Progenitor cell of endocrine pancreas (in vitro differentiated cells): ENCODE results near the gene MAP3K4. TPM values are rescaled to one million over a fixed set of nuclear protein-coding genes. Genes with fewer than 3 reads are reported as not detected.
A peak's percentile ranks its signal among the peaks of the same experiment; 100 is the strongest.

Source experiments
- DNase-seq: peaks from one replicate; pipeline ENCODE4 v3.0.0; 2021; ENCODE audit warnings: low spot score; ENCODE audit not compliant: unreplicated experiment
- H3K27ac Mint-ChIP-seq: 2 replicates; pipeline ENCODE4 v1.8.0; 2021; ENCODE audit warnings: mild to moderate bottlenecking, moderate library complexity, mixed read lengths
- H3K27me3 Mint-ChIP-seq: 2 replicates; pipeline ENCODE4 v1.8.0; 2021; ENCODE audit warnings: mixed read lengths
- H3K36me3 Mint-ChIP-seq: 2 replicates; pipeline ENCODE4 v1.8.0; 2022; ENCODE audit warnings: mixed read lengths; ENCODE audit not compliant: insufficient read depth
- H3K4me1 Mint-ChIP-seq: 2 replicates; pipeline ENCODE4 v1.8.0; 2021; ENCODE audit warnings: low read depth, mixed read lengths
- H3K4me3 Mint-ChIP-seq: 2 replicates; pipeline ENCODE4 v1.8.0; 2021; ENCODE audit warnings: low read depth, mild to moderate bottlenecking, moderate library complexity, mixed read lengths
- H3K9me3 Mint-ChIP-seq: 2 replicates; pipeline ENCODE4 v1.8.0; 2021; ENCODE audit warnings: low read depth, mixed read lengths
- long read RNA-seq: library from polyadenylated mRNA; unstranded; transcript quantifications from one replicate; pipeline ENCODE4 v2.0.0, GENCODE V29; 2020
- total RNA-seq: library from RNA; stranded (reverse); gene quantifications from 2 replicates; pipeline ENCODE4 v1.2.1, GENCODE V29; 2021
- TF ChIP-seq, protein P1 (sequence below): fragments of 200-600 bp; sonication (generic); IDR thresholded peaks from one replicate; pipeline ENCODE4 v1.5.0; 2021; ENCODE audit warnings: antibody characterized with exemption, mild to moderate bottlenecking; ENCODE audit not compliant: unreplicated experiment

The MAP3K4 gene
- total RNA-seq, result 68.1 and 68.4 TPM in 2 replicates
- long read RNA-seq, partial matches to known transcripts, result 18 of 25 reads
- long read RNA-seq, other reads (novel, unspliced or antisense), result 6 of 25 reads

- peaks cover 3% of the 10 kb centered on the region for H3K9me3 Mint-ChIP-seq
- H3K4me1 Mint-ChIP-seq, result peaks cover 16% of the 10 kb centered on the region
- peak; percentile 77 for DNase-seq
- peak within 1 kb of the TSS; percentile 95 for H3K27ac Mint-ChIP-seq
- H3K4me3 Mint-ChIP-seq, result peak within 1 kb of the TSS; percentile 82
- TF ChIP-seq, protein P1, sequence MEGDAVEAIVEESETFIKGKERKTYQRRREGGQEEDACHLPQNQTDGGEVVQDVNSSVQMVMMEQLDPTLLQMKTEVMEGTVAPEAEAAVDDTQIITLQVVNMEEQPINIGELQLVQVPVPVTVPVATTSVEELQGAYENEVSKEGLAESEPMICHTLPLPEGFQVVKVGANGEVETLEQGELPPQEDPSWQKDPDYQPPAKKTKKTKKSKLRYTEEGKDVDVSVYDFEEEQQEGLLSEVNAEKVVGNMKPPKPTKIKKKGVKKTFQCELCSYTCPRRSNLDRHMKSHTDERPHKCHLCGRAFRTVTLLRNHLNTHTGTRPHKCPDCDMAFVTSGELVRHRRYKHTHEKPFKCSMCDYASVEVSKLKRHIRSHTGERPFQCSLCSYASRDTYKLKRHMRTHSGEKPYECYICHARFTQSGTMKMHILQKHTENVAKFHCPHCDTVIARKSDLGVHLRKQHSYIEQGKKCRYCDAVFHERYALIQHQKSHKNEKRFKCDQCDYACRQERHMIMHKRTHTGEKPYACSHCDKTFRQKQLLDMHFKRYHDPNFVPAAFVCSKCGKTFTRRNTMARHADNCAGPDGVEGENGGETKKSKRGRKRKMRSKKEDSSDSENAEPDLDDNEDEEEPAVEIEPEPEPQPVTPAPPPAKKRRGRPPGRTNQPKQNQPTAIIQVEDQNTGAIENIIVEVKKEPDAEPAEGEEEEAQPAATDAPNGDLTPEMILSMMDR, result peak; percentile 7
- no peaks in the 10 kb centered on the region for H3K27me3 Mint-ChIP-seq
- H3K36me3 Mint-ChIP-seq, result no peaks in the 10 kb centered on the region
Measured at GRCh38 chr6:160991406-160992060, at the start of gene MAP3K4. MAP3K4 (plus strand) TSS chr6:160991769; CDS start chr6:160991932, 163 bp downstream.

GRCh38 chr6:160943997-160944396 is 47.6 kb upstream of the MAP3K4 start:
- TF ChIP-seq, protein P1, result no peak
- H3K27ac Mint-ChIP-seq, result no peak overlapping the region
- H3K4me1 Mint-ChIP-seq, result no peaks in the 10 kb centered on the region
- no peaks in the 10 kb centered on the region for H3K36me3 Mint-ChIP-seq
- no peak overlapping the region for H3K4me3 Mint-ChIP-seq
- H3K27me3 Mint-ChIP-seq, result no peaks in the 10 kb centered on the region
- H3K9me3 Mint-ChIP-seq, result no peaks in the 10 kb centered on the region
- no peak for DNase-seq

DNA sequence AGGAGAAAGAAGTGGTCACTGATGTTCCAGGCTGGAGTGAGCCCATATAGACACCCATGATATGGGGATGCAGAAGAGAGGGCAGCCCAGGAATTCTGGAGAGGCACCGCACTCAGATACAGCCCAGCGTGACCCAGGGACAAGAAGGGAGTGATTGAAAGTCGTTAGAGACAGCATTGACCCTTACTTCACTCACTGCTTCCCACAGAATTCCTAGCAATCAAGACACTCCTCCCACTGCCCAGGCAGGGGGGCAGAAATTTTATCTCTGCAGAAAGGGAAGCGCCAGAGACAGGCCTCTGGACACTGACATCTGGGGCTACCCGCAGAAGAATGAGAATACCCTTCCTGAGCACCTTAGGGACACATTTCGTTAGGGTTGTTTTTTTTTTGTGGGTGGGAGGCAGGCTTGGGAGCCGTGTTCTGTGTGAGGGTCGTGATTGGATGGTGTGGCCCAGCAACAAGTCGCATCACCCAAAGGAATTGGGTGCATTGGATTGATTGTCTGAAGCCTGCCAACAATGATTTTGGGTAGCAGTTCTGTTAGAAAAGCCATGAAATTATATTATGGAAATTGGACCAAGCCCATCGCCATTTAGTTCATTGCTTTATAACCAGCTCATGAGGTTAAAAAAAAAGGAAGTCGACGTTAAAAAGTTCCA is 45.9 kb upstream of the MAP3K4 start:
- H3K9me3 Mint-ChIP-seq, result no peaks in the 10 kb centered on the region
- no peak overlapping the region for H3K4me3 Mint-ChIP-seq
- TF ChIP-seq, protein P1, result no peak
- H3K27ac Mint-ChIP-seq, result no peak overlapping the region
- H3K27me3 Mint-ChIP-seq, result no peaks in the 10 kb centered on the region
- peaks cover 9% of the 10 kb centered on the region for H3K4me1 Mint-ChIP-seq
- H3K36me3 Mint-ChIP-seq, result no peaks in the 10 kb centered on the region
- DNase-seq, result no peak

GRCh38 chr6:160949531-160949930 is 42.0 kb upstream of the MAP3K4 start:
- Mint-ChIP-seq H3K4me3 (no peak overlapping the region), H3K9me3 (no peaks in the 10 kb centered on the region), H3K36me3 (no peaks in the 10 kb centered on the region), H3K4me1 (peaks cover 9% of the 10 kb centered on the region), H3K27me3 (no peaks in the 10 kb centered on the region), H3K27ac (no peak overlapping the region)
- DNase-seq, result no peak
- TF ChIP-seq, protein P1, result no peak

DNA sequence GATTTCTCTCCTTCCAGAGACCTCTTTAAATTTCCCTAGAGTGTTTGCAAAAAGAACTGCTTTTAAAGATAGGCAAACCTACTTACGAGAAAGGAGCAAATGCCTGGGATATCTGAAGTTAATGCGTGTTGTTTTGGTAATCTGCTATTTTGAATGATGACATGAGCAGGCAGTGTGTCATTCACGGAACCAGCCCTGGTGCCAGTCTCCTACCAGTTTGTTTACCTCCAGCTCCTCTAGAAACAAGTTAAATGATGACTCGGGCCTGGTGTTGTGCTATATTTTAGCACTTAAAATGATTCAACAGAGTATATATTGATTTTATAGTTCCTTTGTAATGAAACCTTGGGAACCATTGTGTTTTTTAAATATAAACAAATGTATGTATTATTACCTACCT is 41.1 kb upstream of the MAP3K4 start:
- no peaks in the 10 kb centered on the region for H3K36me3 Mint-ChIP-seq
- peaks cover 9% of the 10 kb centered on the region for H3K4me1 Mint-ChIP-seq
- DNase-seq, result no peak
- TF ChIP-seq, protein P1, result no peak
- H3K9me3 Mint-ChIP-seq, result no peaks in the 10 kb centered on the region
- H3K27me3 Mint-ChIP-seq, result no peaks in the 10 kb centered on the region
- H3K4me3 Mint-ChIP-seq, result no peak overlapping the region
- H3K27ac Mint-ChIP-seq, result peak overlapping the region; percentile 15
